Right cardiac atrium (tissue), 5 donors: ENCODE results near the gene HDAC1. TPM values are rescaled to one million over a fixed set of nuclear protein-coding genes. Genes with fewer than 3 reads are reported as not detected.

Experiments used
- ATAC-seq, 2 donors: fragments of 200-7000 bp; cut with Tn5 transposase; one replicate each; pipeline versions ENCODE4 v1.8.0 to v1.9.1; 2020; ENCODE audit warnings: moderate library complexity in 2 of 2, mild to moderate bottlenecking in 1 of 2
- DNase-seq, 3 donors: peaks; one replicate each; pipeline ENCODE4 v3.0.0-alpha.2; 2020
- H3K27ac ChIP-seq: one replicate; pipeline ENCODE4 v1.5.1; 2013; ENCODE audit warnings: mild to moderate bottlenecking, low read length, control low read depth, moderate library complexity
- H3K27me3 ChIP-seq: one replicate; pipeline ENCODE4 v1.6.1; 2013; ENCODE audit not compliant: control insufficient read depth, insufficient read depth
- H3K4me1 ChIP-seq: one replicate; pipeline ENCODE4 v1.6.1; 2013; ENCODE audit warnings: low read length; ENCODE audit not compliant: control insufficient read depth, insufficient read depth
- H3K4me3 ChIP-seq: one replicate; pipeline ENCODE4 v1.5.1; 2013; ENCODE audit warnings: low read length, control low read depth
- H3K9me3 ChIP-seq: one replicate; pipeline ENCODE4 v1.6.1; 2013; ENCODE audit warnings: low read length; ENCODE audit not compliant: control insufficient read depth
- WGBS: extraction: QIAGEN DNeasy Blood & Tissue Kit; methylation state at CpG from one replicate; pipeline ENCODE4 v1.1.7; 2013; 5-methylcytosine and 5-hydroxymethylcytosine counted together
- intact Hi-C, 4 donors: fragments of 100-400 bp; cut with DNase I; formaldehyde crosslinking; loops; one replicate each; pipeline versions ENCODE4 v1.11.0 to v1.14.0; 2022 to 2023
- long read RNA-seq, 4 donors: library from polyadenylated mRNA; unstranded; transcript quantifications; one replicate each; pipeline ENCODE4 v2.0.0, GENCODE V29; 2020 to 2021
- polyA plus RNA-seq: library from polyadenylated mRNA; stranded (reverse); fragments of 200-250 nt; gene quantifications from one replicate; pipeline ENCODE4 v1.2.3, GENCODE V29; 2013
- total RNA-seq, 4 donors: library from RNA; stranded (reverse); fragmentation: NEBNext Ultra II Directional; extraction: Animal tissue kit (Norgen Biotek cat#: 25700); gene quantifications; one replicate each; pipeline ENCODE4 v1.2.1, GENCODE V29; 2021
- donor health status: healthy with polysubstance abuse.
- donor health status: DM: no; HTN: yes; CAD: no.
- donor health status: DM: no; HTN: no; CAD: no.
- donor health status: DM: no; HTN: yes; CAD: no; lungs with severe emphysema.
- donor health status: DM: yes; HTN: yes; CAD: no.

Gene HDAC1
- 10 to 100 TPM; 34.1 to 44.9 (median 39.5) TPM for total RNA-seq
- 28.1 TPM for polyA plus RNA-seq
- long read RNA-seq, donor 1, transcript HDAC1-201 (14 exons, 2,124 nt) = major isoform, 74 of 94 reads
- long read RNA-seq, donor 1, partial matches to known transcripts = 8 of 94 reads
- long read RNA-seq, donor 1, other reads (novel, unspliced or antisense) = 10 of 94 reads
- long read RNA-seq, donor 2, transcript HDAC1-201 (14 exons, 2,124 nt) = major isoform, 42 of 47 reads
- long read RNA-seq, donor 2, partial matches to known transcripts = 2 of 47 reads
- long read RNA-seq, donor 2, other reads (novel, unspliced or antisense) = 2 of 47 reads
- long read RNA-seq, donor 3, transcript HDAC1-201 (14 exons, 2,124 nt) = major isoform, 132 of 165 reads
- long read RNA-seq, donor 3, partial matches to known transcripts = 13 of 165 reads
- long read RNA-seq, donor 3, other reads (novel, unspliced or antisense) = 19 of 165 reads
- long read RNA-seq, donor 4, transcript HDAC1-201 (14 exons, 2,124 nt) = major isoform, 31 of 34 reads
- long read RNA-seq, donor 4, partial matches to known transcripts = 1 of 34 reads
- long read RNA-seq, donor 4, other reads (novel, unspliced or antisense) = 2 of 34 reads

DNA sequence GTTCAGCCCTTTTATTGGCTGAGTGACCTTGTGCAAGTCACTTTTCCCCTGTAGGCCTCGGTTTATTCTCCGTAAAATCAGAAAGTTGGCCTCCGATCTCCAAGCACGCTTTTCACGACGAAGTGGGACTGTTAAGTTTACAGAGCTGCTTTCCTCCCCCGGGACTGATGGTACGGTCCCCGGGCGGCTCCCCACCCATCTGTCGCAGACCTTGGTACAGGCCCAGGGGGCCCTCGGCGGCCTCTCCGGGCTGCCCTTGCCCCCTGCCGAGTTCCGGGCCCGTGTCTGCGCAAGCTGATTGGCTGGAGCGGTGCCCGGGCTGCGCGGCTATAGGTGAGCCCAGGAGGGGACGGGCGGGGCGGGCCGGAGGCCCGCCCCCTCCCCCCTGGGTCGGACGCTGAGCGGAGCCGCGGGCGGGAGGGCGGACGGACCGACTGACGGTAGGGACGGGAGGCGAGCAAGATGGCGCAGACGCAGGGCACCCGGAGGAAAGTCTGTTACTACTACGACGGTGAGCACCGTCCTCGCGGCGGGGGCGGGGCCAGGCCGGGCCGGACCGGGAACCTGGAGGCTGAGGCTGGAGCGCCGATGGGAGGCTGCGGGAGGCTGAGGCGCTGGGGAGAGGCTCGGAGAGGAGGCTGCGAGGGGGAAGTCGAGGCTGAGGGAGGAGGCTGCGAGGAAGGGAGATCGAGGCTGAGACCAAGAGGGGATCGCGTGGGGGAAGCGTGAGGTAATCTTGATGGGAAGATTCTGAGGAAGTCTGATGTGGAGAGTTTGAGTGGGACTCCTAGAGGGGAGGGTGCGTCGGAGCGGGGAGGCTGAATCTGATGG, at the start of gene HDAC1:
Gene HDAC1 (plus strand): TSS at position 376 of the 831 bp plus-strand sequence. CDS start 87 bp downstream, at position 463.
- peak; percentile 96 to 99 (median 99) for DNase-seq
- WGBS = under 1% methylated on average over 67 of the region's 67 CpGs
- intact Hi-C loops = loop anchor here in 1 of 4 donors (10.0 kb wide), 1 partner anchor 47 kb away; the partner anchor contains the start of gene FAM167B

GRCh38 chr1:32242341-32242851, 49.5 kb upstream of the HDAC1 start:
- Histone ChIP-seq H3K4me1 (peaks cover 4% of the 10 kb centered on the region), H3K27ac (no peak overlapping the region), H3K4me3 (peak overlapping the region; percentile 17), H3K27me3 (no peaks in the 10 kb centered on the region), H3K9me3 (no peaks in the 10 kb centered on the region)
- WGBS = 26% methylated on average over 7 of the region's 7 CpGs
- intact Hi-C loops = loop anchor here in 1 of 4 donors (10.0 kb wide), 1 partner anchor 52 kb away; the partner anchor contains the start of gene HDAC1
- DNase-seq = peak; percentile 39 to 80 (median 77)
- ATAC-seq = peak in 1 of 2 donors; percentile 25

More for the DNA sequence above, at the start of gene HDAC1:
- Histone ChIP-seq H3K9me3 (no peaks in the 10 kb centered on the region), H3K27ac (peak within 1 kb of the TSS; percentile 43), H3K27me3 (no peaks in the 10 kb centered on the region), H3K4me1 (no peaks in the 10 kb centered on the region), H3K4me3 (peak within 1 kb of the TSS; percentile 85)
- ATAC-seq = peak; percentile 98 to 99

DNA sequence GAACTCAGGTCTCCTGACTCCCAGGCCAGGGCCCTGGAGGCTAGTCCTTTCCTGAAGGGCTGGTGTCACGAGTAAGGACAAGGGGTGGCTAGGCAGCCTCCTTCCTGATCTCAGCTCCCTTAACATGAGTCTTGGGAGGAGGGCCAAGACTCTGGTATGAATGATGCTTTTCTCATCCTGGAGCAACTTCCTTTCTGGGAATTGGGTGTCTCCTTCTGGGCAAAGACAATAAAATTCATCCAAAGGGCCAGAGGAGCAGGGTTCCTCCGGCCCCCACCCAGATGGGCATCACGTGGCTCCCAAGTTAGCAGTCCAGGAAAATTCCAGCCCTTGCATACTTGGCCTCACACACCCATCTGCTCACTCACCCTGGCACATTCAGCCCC, 45.0 kb upstream of the HDAC1 start, which contains the start of gene FAM167B:
Gene FAM167B (plus strand): TSS at position 335 of the 386 bp plus-strand sequence. CDS start 200 bp downstream, outside the sequence.
- H3K27me3 ChIP-seq = no peaks in the 10 kb centered on the region
- ATAC-seq (peak; percentile 77 to 82), DNase-seq (peak; percentile 60 to 81 (median 73))
- H3K9me3 ChIP-seq = no peaks in the 10 kb centered on the region
- H3K4me1 ChIP-seq = peaks cover 4% of the 10 kb centered on the region
- intact Hi-C loops = loop anchor here in 1 of 4 donors (10.0 kb wide), 1 partner anchor 48 kb away; the partner anchor contains the start of gene HDAC1
- peak within 1 kb of the TSS; percentile 80 for H3K27ac ChIP-seq
- H3K4me3 ChIP-seq = no peak within 1 kb of the TSS
- 40% methylated on average over 3 of the region's 3 CpGs for WGBS

- peak; percentile 3 for ATAC-seq
- peaks cover 5% of the 10 kb centered on the region for H3K4me1 ChIP-seq
- no peaks in the 10 kb centered on the region for H3K27me3 ChIP-seq
- intact Hi-C loops = loop anchor here in 1 of 4 donors (10.0 kb wide), 1 partner anchor 47 kb away; the partner anchor contains the start of gene HDAC1
- no peak overlapping the region for H3K4me3 ChIP-seq
- H3K27ac ChIP-seq = peak overlapping the region; percentile 80
- WGBS = 56% methylated on average over 12 of the region's 12 CpGs
- DNase-seq = peak in 2 of 3 donors; percentile 76
- no peaks in the 10 kb centered on the region for H3K9me3 ChIP-seq
Observed at GRCh38 chr1:32247452-32247851, 44.4 kb upstream of the HDAC1 start.

DNA sequence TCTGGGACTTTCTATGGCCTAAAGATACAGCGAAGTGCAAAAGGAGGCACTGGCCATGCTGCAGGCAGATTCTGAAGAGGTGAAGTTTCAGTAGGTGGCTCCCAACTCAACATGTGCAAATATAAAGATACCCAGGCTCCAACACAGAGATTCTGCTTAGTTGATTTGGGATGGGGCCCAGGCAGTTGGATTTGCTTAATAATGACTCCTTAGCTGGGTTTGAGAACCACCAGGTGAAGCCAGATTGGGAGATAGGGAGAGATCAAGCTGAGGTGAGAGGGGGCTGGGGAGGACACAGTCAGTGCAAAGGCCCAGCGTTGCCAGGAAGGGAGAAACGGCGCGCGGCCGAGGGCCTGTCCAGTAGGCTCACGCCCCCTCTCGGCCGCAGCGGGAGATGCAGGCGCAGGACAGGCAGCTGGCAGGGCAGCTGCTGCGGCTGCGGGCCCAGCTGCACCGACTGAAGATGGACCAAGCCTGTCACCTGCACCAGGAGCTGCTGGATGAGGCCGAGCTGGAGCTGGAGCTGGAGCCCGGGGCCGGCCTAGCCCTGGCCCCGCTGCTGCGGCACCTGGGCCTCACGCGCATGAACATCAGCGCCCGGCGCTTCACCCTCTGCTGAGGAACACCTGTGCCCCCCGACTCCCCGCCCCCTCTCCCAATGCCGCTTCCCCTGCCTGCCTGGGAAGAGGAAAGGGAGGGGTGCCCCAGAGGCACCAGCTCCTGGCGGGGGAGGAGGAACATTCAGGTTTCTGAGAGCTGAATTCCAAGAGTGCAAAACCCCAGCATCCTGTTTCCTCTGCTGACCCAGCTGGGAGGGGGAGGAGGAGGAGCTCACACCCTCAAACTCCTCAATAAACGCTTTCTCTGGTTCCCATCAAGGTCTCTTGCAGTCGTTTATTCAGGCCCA, 43.6 kb upstream of the HDAC1 start:
- peak; percentile 56 to 62 for ATAC-seq
- Histone ChIP-seq H3K4me1 (peaks cover 6% of the 10 kb centered on the region), H3K4me3 (no peak overlapping the region), H3K27me3 (no peaks in the 10 kb centered on the region), H3K9me3 (no peaks in the 10 kb centered on the region), H3K27ac (peak overlapping the region; percentile 80)
- peak; percentile 87 to 96 (median 94) for DNase-seq
- WGBS = 11% methylated on average over 31 of the region's 31 CpGs
- intact Hi-C loops = loop anchor here in 1 of 4 donors (10.0 kb wide), 1 partner anchor 47 kb away; the partner anchor contains the start of gene HDAC1

GRCh38 chr1:32249831-32250525, 41.9 kb upstream of the HDAC1 start:
- peak overlapping the region; percentile 91 for H3K27ac ChIP-seq
- intact Hi-C loops = loop anchor here in 1 of 4 donors (10.0 kb wide), 1 partner anchor 45 kb away; the partner anchor contains the start of gene HDAC1
- H3K9me3 ChIP-seq = no peaks in the 10 kb centered on the region
- 55% methylated on average over 9 of the region's 9 CpGs for WGBS
- DNase-seq = peak; percentile 51 to 75 (median 73)
- no peaks in the 10 kb centered on the region for H3K27me3 ChIP-seq
- peaks cover 6% of the 10 kb centered on the region for H3K4me1 ChIP-seq
- peak; percentile 38 to 55 for ATAC-seq
- no peak overlapping the region for H3K4me3 ChIP-seq

DNA sequence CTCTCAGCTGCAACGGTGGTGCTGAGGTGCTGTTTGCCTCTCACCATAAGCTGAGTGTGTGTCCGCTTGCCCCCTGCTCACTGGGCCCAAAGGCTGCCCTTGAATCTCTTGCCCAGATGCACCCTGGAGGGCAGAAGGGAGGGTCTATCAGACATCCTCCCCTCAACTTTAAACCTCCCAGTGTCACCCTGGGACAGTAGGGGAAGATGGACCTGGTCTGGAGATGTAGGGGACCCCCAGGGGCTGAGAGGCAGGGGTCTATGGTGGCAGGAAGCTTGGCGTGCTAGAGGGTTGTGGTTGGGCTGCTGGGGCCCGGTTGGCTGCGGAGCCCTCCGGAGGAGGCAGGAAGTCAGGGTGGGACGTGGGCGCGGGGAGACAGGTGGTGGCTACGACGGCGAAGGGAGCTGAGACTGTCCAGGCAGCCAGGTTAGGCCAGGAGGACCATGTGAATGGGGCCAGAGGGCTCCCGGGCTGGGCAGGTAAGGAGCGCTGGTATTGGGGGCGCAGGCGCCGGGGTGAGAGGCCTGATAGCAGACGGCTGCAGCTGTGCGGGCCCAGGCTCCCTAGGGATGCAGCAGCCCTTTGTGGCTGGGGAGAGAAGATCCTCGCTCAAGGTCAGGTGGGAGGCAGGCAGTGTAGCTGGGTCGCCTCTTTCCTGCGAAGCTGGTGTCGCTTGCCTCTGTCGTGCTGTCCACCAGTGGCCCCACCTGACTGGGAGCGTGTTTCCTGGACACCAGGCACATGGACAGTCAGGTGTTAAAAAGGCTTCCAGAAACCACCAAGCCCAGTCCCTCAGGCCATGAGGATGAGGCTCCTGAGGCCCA, 40.8 kb upstream of the HDAC1 start, which contains the start of gene LCK:
Gene LCK (plus strand): TSS at position 373 of the 824 bp plus-strand sequence. CDS start 23,065 bp downstream, outside the sequence.
- ATAC-seq (no peak), DNase-seq (peak in 2 of 3 donors; percentile 57 to 59)
- no peaks in the 10 kb centered on the region for H3K27me3 ChIP-seq
- H3K27ac ChIP-seq = peak within 1 kb of the TSS; percentile 91
- H3K4me3 ChIP-seq = no peak within 1 kb of the TSS
- H3K4me1 ChIP-seq = peaks cover 6% of the 10 kb centered on the region
- WGBS = 68% methylated on average over 25 of the region's 25 CpGs
- intact Hi-C loops = no loop called here
- H3K9me3 ChIP-seq = no peaks in the 10 kb centered on the region

- ATAC-seq = no peak
- Histone ChIP-seq H3K4me1 (peaks cover 2% of the 10 kb centered on the region), H3K27ac (no peak overlapping the region), H3K9me3 (no peaks in the 10 kb centered on the region), H3K4me3 (no peak overlapping the region), H3K27me3 (no peaks in the 10 kb centered on the region)
- 86% methylated on average over 10 of the region's 10 CpGs for WGBS
- no peak for DNase-seq
- intact Hi-C loops = no loop called here
Observed at GRCh38 chr1:32255072-32256071, 36.5 kb upstream of the HDAC1 start.
